Measurements from ENCODE around the gene ARL6.
"Not testable (repeated sequence)": the region's sequence is repeated elsewhere in the genome, so short reads cannot be mapped to it uniquely, and the experiment has no call there.

ARL6 gene

DNA sequence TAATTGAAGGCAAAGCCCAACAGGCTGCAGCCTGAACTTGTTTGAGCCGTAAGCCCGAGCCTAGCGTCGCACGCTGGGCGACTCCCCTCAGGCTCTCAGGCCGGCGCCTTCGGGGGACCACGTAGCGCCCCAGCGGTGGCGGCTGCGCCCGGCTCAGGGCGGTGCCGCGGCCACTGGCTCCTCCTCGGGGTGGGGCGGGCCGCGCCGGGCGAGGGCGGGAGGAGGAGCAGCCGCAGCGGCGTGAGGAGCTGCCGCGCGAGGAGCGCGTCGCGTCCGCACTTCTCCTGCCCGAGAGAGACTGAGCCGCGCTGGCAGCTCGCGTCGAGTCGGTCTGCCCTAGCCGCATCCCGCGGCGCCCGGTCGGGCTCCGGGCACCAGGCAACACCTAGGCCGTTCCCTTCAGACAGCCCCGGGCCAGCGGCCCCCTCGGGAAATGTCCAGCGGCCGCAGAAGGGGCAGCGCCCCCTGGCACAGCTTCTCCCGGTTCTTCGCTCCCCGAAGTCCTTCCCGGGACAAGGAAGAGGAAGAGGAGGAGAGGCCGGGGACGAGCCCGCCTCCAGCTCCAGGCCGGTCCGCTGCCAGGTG lies 57.3 kb downstream of the ARL6 start, which contains the start of gene CRYBG3:
TSS of gene CRYBG3 (plus strand) at position 238 of the 585 bp plus-strand sequence. CDS start at position 434, 196 bp downstream.
- DNase-seq (ENCODE audit: low read depth): no peak

DNA sequence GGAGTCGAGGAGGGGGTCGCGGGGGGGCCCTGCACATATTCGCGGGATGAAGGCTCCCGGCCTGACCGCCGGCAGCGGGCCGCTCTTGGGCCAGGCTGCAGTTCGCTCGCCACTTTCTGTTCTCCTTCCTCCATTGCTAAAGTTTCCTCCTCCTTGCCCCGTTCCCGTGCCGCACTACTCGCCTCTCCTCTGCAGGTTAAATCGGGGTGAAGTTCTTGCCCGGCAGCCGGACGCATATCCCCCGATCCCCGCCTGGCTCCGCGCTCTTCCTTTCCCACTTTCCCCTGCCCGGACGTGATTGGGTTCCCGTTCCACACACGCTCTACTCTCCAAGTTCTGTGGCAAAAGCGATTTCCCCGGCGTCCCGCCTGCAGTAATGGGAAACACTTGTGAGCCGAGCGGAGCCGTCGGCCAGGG lies 57.8 kb downstream of the ARL6 start:
- no peak for DNase-seq (ENCODE audit: low read depth)

- DNase-seq (ENCODE audit: low read depth): no peak
These were observed 58.8 kb downstream of the ARL6 start for GRCh38 chr3:97823046-97824004.

GRCh38 chr3:97825101-97825500 lies 60.5 kb downstream of the ARL6 start:
- no peak for DNase-seq (ENCODE audit: low read depth)

DNA sequence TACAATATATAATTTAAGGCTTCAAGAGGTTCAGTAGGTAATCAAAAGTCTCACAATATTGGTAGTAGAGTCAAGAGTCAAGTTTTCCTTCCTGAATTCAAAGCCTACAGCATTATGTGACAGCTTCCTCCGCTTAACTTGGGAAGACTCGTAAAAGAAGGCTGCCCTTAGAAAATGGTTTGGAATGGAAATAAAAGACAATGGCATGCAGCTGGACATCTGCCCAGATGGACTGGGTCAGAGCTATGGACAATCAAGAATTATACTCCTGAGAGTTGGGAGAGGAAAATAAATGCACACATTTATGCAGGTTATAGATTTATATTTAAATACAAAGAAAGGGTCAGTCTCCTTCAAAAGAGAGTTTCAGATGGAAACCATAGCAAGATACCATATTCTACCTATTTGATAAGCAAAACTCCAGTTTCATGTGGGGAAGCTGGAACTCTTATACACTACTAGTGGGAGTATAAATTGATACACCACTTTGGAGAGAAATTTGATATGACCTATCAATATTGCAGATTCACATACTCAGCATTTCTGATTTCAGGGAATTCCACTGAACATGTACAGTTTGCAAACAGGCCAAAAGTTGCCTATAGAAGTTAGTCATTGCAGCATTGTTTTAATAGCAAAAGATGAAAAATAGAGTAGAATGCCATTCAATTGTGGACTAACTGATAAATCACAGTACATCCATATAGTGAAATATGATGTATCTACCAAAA lies 63.3 kb downstream of the ARL6 start:
- no peak for DNase-seq (ENCODE audit: low read depth)

GRCh38 chr3:97829198-97829597 lies 64.6 kb downstream of the ARL6 start:
- no peak for DNase-seq (ENCODE audit: low read depth)

DNA sequence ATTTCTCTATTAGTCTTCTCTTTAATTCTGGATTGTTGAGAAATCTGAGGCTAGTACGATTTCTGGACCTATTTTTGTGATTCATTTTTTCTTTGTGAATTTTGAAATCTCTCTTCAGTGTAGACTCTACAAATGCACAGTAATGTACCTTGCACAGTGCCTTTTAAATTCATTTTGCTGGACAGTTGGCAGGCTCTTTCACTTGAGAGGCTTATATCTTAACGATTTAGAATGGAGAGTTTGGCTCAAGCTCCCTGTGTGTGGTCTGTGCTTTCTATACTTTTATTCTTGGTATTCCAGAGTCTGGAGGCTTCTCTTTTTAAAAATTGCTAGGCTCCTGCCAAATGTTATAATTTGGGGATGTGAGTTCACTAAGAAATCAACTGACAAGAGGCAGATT lies 66.1 kb downstream of the ARL6 start:
- no peak for DNase-seq (ENCODE audit: low read depth)

DNA sequence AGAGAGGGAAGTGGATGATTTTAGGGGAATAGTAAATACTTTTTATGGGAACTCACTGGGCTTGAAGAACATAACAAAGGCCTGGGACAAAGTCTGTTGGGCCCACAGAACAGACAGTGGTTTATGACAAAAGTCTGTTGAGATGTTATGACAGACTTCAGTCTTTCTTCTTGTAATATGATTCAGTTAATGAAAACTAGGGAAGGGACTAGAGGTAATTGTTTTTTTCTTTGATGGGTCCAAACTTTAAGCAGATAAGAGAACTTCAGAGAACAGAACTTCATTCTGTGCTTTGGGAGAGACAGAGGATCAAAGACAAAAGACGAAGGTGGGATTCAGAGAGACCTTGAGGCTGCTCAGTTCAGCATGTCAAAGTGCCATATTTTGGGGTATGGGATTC lies 66.6 kb downstream of the ARL6 start:
- no peak for DNase-seq (ENCODE audit: low read depth)

DNA sequence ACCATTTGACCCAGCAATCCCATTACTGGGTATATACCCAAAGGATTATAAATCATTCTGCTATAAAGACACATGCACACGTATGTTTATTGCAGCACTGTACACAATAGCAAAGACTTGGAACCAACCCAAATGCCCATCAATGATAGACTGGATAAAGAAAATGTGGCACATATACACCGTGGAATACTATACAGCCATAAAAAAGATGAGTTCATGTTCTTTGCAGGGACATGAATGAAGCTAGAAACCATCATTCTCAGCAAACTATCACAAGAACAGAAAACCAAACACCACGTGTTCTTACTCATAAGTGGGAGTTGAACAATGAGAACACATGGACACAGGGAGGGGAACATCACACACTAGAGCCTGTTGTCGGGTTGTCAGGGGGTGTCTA lies 68.6 kb downstream of the ARL6 start:
- DNase-seq (ENCODE audit: low read depth): not testable (repeated sequence)

DNA sequence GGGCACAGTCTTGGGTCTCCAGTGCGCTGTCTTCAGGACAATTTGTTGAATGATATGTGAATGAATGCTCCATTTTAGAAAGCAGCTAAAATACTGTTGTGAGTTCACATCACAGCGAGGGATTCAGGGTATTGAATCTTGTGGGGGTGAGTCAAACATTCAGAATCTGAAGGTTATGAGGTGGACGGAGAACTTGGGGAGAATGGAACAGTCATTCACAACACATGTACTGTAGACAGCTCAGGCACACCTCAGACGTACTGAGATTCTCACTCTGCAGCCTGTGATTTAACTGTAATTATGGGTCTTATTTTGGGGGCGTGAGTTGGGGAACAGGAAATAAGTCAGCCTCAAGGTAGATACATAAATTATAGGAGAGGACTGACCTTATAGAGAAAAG lies 71.2 kb downstream of the ARL6 start:
- DNase-seq (ENCODE audit: low read depth): no peak

- no peak for DNase-seq (ENCODE audit: low read depth)
These were observed 73.8 kb downstream of the ARL6 start for GRCh38 chr3:97838393-97838792.

DNA sequence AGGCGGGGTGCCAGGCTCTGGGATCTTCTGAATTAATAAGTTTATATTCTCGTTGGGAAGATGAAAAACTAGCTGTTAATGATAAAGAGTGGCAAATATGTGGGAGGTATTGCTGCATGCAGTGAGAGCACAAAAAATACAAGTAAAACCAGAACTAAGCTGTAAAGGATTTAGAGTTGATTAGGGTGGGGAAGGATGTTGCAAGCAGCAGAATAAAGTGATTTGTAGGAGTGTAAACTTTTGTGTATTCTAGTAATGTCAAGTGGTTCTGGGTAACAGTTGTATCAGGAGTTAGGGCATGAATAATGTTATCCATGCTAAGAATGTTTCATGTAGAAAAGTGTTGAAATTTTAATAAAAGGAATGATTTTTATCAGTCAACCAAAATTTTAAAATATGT lies 75.4 kb downstream of the ARL6 start:
- no peak for DNase-seq (ENCODE audit: low read depth)

DNA sequence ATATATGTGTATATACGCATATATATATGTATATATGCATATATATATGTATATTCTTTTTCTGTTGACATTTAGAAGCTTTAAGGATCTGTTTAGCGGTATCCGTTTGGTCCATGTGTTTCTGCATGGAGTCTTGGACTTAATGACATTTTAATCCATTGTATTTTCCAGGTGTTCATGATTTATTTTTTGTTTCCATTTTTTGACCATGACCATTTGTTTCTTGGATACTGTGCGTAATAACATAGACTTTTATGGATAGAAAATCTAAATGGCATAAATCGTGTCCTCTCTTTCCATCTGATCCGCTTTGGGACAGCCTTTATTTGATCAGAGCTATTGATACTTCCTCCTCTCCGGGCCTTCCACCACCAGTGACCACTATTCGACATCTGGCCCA lies 76.7 kb downstream of the ARL6 start:
- DNase-seq (ENCODE audit: low read depth): no peak

DNA sequence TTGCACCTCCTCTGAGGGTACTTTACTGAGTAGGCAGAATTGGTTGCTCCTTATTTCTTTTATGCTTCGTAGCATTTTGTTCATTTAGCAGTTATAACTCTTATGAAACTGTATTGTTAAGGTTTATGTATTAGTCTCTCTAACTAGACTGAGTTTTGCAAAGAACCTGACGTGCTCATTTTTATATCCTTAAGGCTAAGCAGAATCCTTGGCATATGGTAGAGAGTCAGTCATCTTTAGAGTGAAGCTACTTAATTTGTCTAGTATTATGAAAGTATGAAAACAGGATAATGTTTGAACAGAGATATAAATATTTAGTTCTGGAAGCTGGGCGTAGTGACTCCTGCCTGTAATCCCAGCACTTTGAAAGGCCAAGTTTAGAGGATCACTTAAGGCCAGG lies 77.4 kb downstream of the ARL6 start:
- DNase-seq (ENCODE audit: low read depth): no peak

DNA sequence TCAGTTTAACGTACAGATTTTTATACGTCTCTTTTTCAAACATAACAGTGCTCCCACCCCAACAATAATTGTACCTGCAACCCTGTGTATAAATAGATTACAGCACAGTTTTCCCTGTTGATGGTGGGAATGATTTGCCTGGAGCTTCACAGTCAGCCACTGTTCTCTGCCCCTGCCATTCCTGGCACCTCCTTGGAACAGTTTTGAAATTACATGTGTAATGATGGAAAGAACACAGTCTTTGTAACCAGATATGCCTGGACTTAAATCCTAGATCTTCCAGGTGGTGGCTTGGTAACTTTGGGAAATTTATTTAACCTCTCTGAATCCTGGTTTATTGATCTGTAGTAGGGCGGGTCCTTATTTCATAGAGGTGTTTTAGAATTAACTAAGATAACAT lies 84.2 kb downstream of the ARL6 start:
- DNase-seq (ENCODE audit: low read depth): no peak

Data from CMK (cell line).